Suprapubic skin (tissue), 4 donors: ENCODE results near the gene EGFL6. TPM values are rescaled to one million over a fixed set of nuclear protein-coding genes. Genes with fewer than 3 reads are reported as not detected.
"Not testable (repeated sequence)": the region's sequence is repeated elsewhere in the genome, so short reads cannot be mapped to it uniquely, and the experiment has no call there.

Experiments used
- DNase-seq, 2 donors: peaks; one replicate each; pipeline ENCODE4 v3.0.0-alpha.2; 2019; ENCODE audit warnings: low spot score in 2 of 2
- H3K27ac ChIP-seq: fragments of 200-600 bp; sonication (generic); one replicate; pipeline ENCODE4 v1.5.1; 2019
- H3K27me3 ChIP-seq: fragments of 200-600 bp; sonication (generic); one replicate; pipeline ENCODE4 v1.5.1; 2019
- H3K36me3 ChIP-seq: fragments of 200-600 bp; sonication (generic); one replicate; pipeline ENCODE4 v1.5.1; 2019
- H3K4me1 ChIP-seq: fragments of 200-600 bp; sonication (generic); one replicate; pipeline ENCODE4 v1.5.1; 2019
- H3K4me3 ChIP-seq: fragments of 200-600 bp; sonication (generic); one replicate; pipeline ENCODE4 v1.5.1; 2019; ENCODE audit warnings: mild to moderate bottlenecking
- H3K9me3 ChIP-seq: fragments of 200-600 bp; sonication (generic); one replicate; pipeline ENCODE4 v1.5.1; 2019
- CTCF ChIP-seq, 2 donors: fragments of 200-600 bp in 1 of 2; fragments of 450-650 bp in 1 of 2; sonication (generic) in 1 of 2; IDR thresholded peaks; one replicate each; pipeline ENCODE4 v1.5.1; 2016 to 2019; ENCODE audit warnings: antibody characterized with exemption in 2 of 2, mild to moderate bottlenecking in 1 of 2, moderate library complexity in 1 of 2
- EP300 ChIP-seq: sonication (generic); formaldehyde crosslinking; IDR thresholded peaks from one replicate; pipeline ENCODE4 v1.6.1; 2017; ENCODE audit warnings: antibody characterized with exemption
- POLR2A ChIP-seq, 2 donors: fragments of 450-650 bp; IDR thresholded peaks; one replicate each; pipeline ENCODE4 v1.6.1; 2017; ENCODE audit warnings: antibody characterized with exemption in 2 of 2, mild to moderate bottlenecking in 2 of 2, moderate library complexity in 2 of 2
- POLR2AphosphoS5 ChIP-seq, 3 donors: sonication (generic); formaldehyde crosslinking; IDR thresholded peaks; one replicate each; pipeline ENCODE4 v1.6.1; 2017; ENCODE audit warnings: antibody characterized with exemption in 3 of 3
- WGBS: methylation state at CpG from one replicate; pipeline ENCODE4 v1.1.5; 2018; 5-methylcytosine and 5-hydroxymethylcytosine counted together
- total RNA-seq, 4 donors: library from RNA; depleted of rRNA; stranded (reverse); fragments of >200 nt; gene quantifications; one replicate each; pipeline ENCODE4 v1.1.0, GENCODE V29; 2016

Gene EGFL6
- total RNA-seq, 4 donors from 2014 or later: 0.19 to 0.68 (median 0.31) TPM; not detected in 1

- H3K36me3 ChIP-seq: no peaks in the 10 kb centered on the region
- H3K4me3 ChIP-seq: no peak overlapping the region
- H3K27ac ChIP-seq: no peak overlapping the region
- H3K27me3 ChIP-seq: no peaks in the 10 kb centered on the region
- no peaks in the 10 kb centered on the region for H3K9me3 ChIP-seq
- no peaks in the 10 kb centered on the region for H3K4me1 ChIP-seq
- no peak for TF ChIP-seq POLR2A (IDR thresholded peaks at IDR 0.05)
- DNase-seq: no peak
- 21% methylated on average over 1 of the region's 1 CpG for WGBS
Measured at GRCh38 chrX:13620207-13620606, 50.8 kb downstream of the EGFL6 start.

- Histone ChIP-seq H3K4me3 (no peak overlapping the region), H3K9me3 (no peaks in the 10 kb centered on the region), H3K4me1 (no peaks in the 10 kb centered on the region), H3K27ac (no peak overlapping the region), H3K36me3 (no peaks in the 10 kb centered on the region), H3K27me3 (no peaks in the 10 kb centered on the region)
- no peak for TF ChIP-seq CTCF (IDR thresholded peaks at IDR 0.05)
- TF ChIP-seq EP300: no peak
- TF ChIP-seq POLR2AphosphoS5 (IDR thresholded peaks at IDR 0.05): no peak
- no peak for TF ChIP-seq POLR2A (IDR thresholded peaks at IDR 0.05)
- no peak for DNase-seq
- WGBS: 76% methylated on average over 3 of the region's 3 CpGs
Measured at GRCh38 chrX:13622401-13622964, 53.1 kb downstream of the EGFL6 start.

- H3K27ac ChIP-seq: no peak overlapping the region
- no peaks in the 10 kb centered on the region for H3K36me3 ChIP-seq
- no peak for TF ChIP-seq EP300
- no peak for TF ChIP-seq POLR2AphosphoS5 (IDR thresholded peaks at IDR 0.05)
- no peak for TF ChIP-seq CTCF (IDR thresholded peaks at IDR 0.05)
- no peak for TF ChIP-seq POLR2A (IDR thresholded peaks at IDR 0.05)
- DNase-seq: no peak
- H3K27me3 ChIP-seq: no peaks in the 10 kb centered on the region
- no peaks in the 10 kb centered on the region for H3K9me3 ChIP-seq
- no peaks in the 10 kb centered on the region for H3K4me1 ChIP-seq
- H3K4me3 ChIP-seq: no peak overlapping the region
- 69% methylated on average over 8 of the region's 8 CpGs for WGBS
Measured at GRCh38 chrX:13627306-13627705, 57.9 kb downstream of the EGFL6 start.

- not testable (repeated sequence) for DNase-seq, H3K27me3 ChIP-seq
Measured at GRCh38 chrX:13637224-13637623, 67.8 kb downstream of the EGFL6 start.

GRCh38 chrX:13638021-13638420 is 68.6 kb downstream of the EGFL6 start:
- Histone ChIP-seq H3K4me3 (no peak overlapping the region), H3K27ac (no peak overlapping the region), H3K9me3 (no peaks in the 10 kb centered on the region), H3K4me1 (no peaks in the 10 kb centered on the region), H3K36me3 (no peaks in the 10 kb centered on the region), H3K27me3 (no peaks in the 10 kb centered on the region)
- TF ChIP-seq POLR2A (IDR thresholded peaks at IDR 0.05) (no peak), POLR2AphosphoS5 (IDR thresholded peaks at IDR 0.05) (no peak), CTCF (IDR thresholded peaks at IDR 0.05) (no peak), EP300 (no peak)
- DNase-seq: no peak
- 57% methylated on average over 1 of the region's 1 CpG for WGBS

More at GRCh38 chrX:13637224-13637623, 67.8 kb downstream of the EGFL6 start:
- 93% methylated on average over 9 of the region's 9 CpGs for WGBS
- not testable (repeated sequence) for H3K27ac ChIP-seq, H3K4me3 ChIP-seq, H3K9me3 ChIP-seq, H3K36me3 ChIP-seq, H3K4me1 ChIP-seq

GRCh38 chrX:13638826-13639225 is 69.4 kb downstream of the EGFL6 start:
- DNase-seq: no peak
- Histone ChIP-seq H3K27ac (no peak overlapping the region), H3K4me3 (no peak overlapping the region), H3K36me3 (no peaks in the 10 kb centered on the region), H3K27me3 (no peaks in the 10 kb centered on the region), H3K9me3 (no peaks in the 10 kb centered on the region), H3K4me1 (no peaks in the 10 kb centered on the region)
- 53% methylated on average over 3 of the region's 3 CpGs for WGBS
- TF ChIP-seq POLR2A (IDR thresholded peaks at IDR 0.05) (no peak), EP300 (no peak)

GRCh38 chrX:13641684-13642083 is 72.3 kb downstream of the EGFL6 start:
- DNase-seq, H3K4me3 ChIP-seq, H3K27me3 ChIP-seq, H3K4me1 ChIP-seq, H3K36me3 ChIP-seq, H3K9me3 ChIP-seq, H3K27ac ChIP-seq: not testable (repeated sequence)
- 83% methylated on average over 2 of the region's 4 CpGs for WGBS
